Measurements from ENCODE around the gene ENPP7. TPM values are rescaled to one million over a fixed set of nuclear protein-coding genes. Genes with fewer than 3 reads are reported as not detected.

The ENPP7 gene
- total and polyA plus RNA-seq, 4 donors, result 0.31 TPM; not detected in 3

- no peak for TF ChIP-seq CTCF (IDR thresholded peaks at IDR 0.05; ENCODE audit: control extremely low read depth, extremely low read depth)
- ATAC-seq (ENCODE audit: insufficient read depth, low FRiP score) (no peak), DNase-seq (no peak)
- Histone ChIP-seq H3K36me3 (ENCODE audit: control insufficient read depth in 4 of 4, insufficient read depth in 4 of 4, low read length in 4 of 4) (no peaks in the 10 kb centered on the region), H3K27me3 (ENCODE audit: control insufficient read depth in 3 of 3, insufficient read depth in 3 of 3, low read length in 2 of 3) (no peaks in the 10 kb centered on the region), H3K4me1 (ENCODE audit: control insufficient read depth in 5 of 5, insufficient read depth in 5 of 5, low read length in 5 of 5) (peaks cover 0 to 30% (median 13%) of the 10 kb centered on the region in 5 donors), H3K4me3 (no peak overlapping the region), H3K27ac (ENCODE audit: low read depth in 1 of 2, low read length in 1 of 2) (no peak overlapping the region), H3K9ac (ENCODE audit: insufficient read depth in 1 of 2, low read length in 2 of 2) (no peak overlapping the region), H3K9me3 (ENCODE audit: control insufficient read depth in 4 of 4, insufficient read depth in 3 of 4, low read length in 3 of 4) (no peaks in the 10 kb centered on the region)
- 77 to 84% methylated on average over 12 of the region's 12 CpGs for WGBS, 2 donors
Observed at GRCh38 chr17:79699386-79700036, 31.2 kb upstream of the ENPP7 start.

- H3K27me3 ChIP-seq (ENCODE audit: control insufficient read depth in 3 of 3, insufficient read depth in 3 of 3, low read length in 2 of 3), result no peaks in the 10 kb centered on the region
- H3K4me1 ChIP-seq (ENCODE audit: control insufficient read depth in 5 of 5, insufficient read depth in 5 of 5, low read length in 5 of 5), result peaks cover 0 to 28% (median 10%) of the 10 kb centered on the region in 5 donors
- DNase-seq (no peak), ATAC-seq (ENCODE audit: insufficient read depth, low FRiP score) (no peak)
- H3K9me3 ChIP-seq (ENCODE audit: control insufficient read depth in 4 of 4, insufficient read depth in 3 of 4, low read length in 3 of 4), result no peaks in the 10 kb centered on the region
- no peak overlapping the region for H3K9ac ChIP-seq (ENCODE audit: insufficient read depth in 1 of 2, low read length in 2 of 2)
- no peaks in the 10 kb centered on the region for H3K36me3 ChIP-seq (ENCODE audit: control insufficient read depth in 4 of 4, insufficient read depth in 4 of 4, low read length in 4 of 4)
- no peak overlapping the region for H3K4me3 ChIP-seq
- TF ChIP-seq CTCF (IDR thresholded peaks at IDR 0.05; ENCODE audit: control extremely low read depth, extremely low read depth), result no peak
- 62 to 73% methylated on average over 5 of the region's 5 CpGs for WGBS, 2 donors
- no peak overlapping the region for H3K27ac ChIP-seq (ENCODE audit: low read depth in 1 of 2, low read length in 1 of 2)
Observed at GRCh38 chr17:79700592-79700991, 30.2 kb upstream of the ENPP7 start.

- no peak overlapping the region for H3K27ac ChIP-seq (ENCODE audit: low read depth in 1 of 2, low read length in 1 of 2)
- TF ChIP-seq CTCF (IDR thresholded peaks at IDR 0.05; ENCODE audit: control extremely low read depth, extremely low read depth), result no peak
- no peak overlapping the region for H3K9ac ChIP-seq (ENCODE audit: insufficient read depth in 1 of 2, low read length in 2 of 2)
- no peak for ATAC-seq (ENCODE audit: insufficient read depth, low FRiP score)
- no peaks in the 10 kb centered on the region for H3K9me3 ChIP-seq (ENCODE audit: control insufficient read depth in 4 of 4, insufficient read depth in 3 of 4, low read length in 3 of 4)
- DNase-seq, result no peak
- no peak overlapping the region for H3K4me3 ChIP-seq
- H3K27me3 ChIP-seq (ENCODE audit: control insufficient read depth in 3 of 3, insufficient read depth in 3 of 3, low read length in 2 of 3), result no peaks in the 10 kb centered on the region
- H3K36me3 ChIP-seq (ENCODE audit: control insufficient read depth in 4 of 4, insufficient read depth in 4 of 4, low read length in 4 of 4), result no peaks in the 10 kb centered on the region
- 49 to 53% methylated on average over 13 of the region's 13 CpGs for WGBS, 2 donors
- H3K4me1 ChIP-seq (ENCODE audit: control insufficient read depth in 5 of 5, insufficient read depth in 5 of 5, low read length in 5 of 5), result peaks cover 0 to 16% (median 3%) of the 10 kb centered on the region in 5 donors
Observed at GRCh38 chr17:79702034-79702433, 28.7 kb upstream of the ENPP7 start.
